HK-2 (cell line): Measurements from ENCODE around the gene GNPNAT1.
"Not testable (repeated sequence)": the region's sequence is repeated elsewhere in the genome, so short reads cannot be mapped to it uniquely, and the experiment has no call there.

ENCODE experiments used
- DNase-seq: peaks from one replicate; pipeline ENCODE4 v3.0.0-alpha.2; 2018; ENCODE audit not compliant: unreplicated experiment

The GNPNAT1 gene

DNA sequence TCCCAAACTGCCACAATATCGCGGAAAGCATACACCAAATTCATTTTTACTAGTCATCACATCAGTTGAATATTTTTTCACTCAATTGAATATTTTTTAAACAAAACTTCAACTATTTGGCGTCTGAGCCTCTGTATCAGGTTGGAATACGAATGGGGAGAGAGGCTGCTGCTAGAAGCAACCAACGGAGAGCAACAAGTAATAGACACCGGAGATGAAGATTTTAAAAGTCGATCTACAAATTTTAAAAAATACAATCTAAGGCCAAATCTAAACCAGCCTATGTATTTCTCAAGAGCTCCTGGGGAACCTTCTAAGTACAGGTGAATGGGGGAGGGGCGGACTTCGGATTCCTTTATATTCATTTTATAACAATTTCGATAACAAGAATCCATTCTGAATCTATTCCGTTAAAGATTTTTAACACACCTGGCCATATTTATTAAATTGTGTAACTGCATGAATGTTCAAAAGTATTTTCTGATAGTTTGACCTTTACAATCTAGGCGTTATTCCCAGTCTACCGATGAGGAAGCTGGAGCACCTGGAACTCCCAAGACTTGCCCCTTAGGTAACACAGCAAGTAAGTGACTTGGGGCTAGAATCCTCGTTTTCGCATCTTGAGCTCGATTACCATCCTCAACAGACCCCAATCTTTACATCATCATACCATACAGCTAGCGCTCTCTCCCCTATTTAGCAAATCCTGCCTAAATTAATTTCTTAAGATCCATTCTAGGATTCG lies 1.2 kb downstream of the GNPNAT1 start:
- DNase-seq = no peak

DNA sequence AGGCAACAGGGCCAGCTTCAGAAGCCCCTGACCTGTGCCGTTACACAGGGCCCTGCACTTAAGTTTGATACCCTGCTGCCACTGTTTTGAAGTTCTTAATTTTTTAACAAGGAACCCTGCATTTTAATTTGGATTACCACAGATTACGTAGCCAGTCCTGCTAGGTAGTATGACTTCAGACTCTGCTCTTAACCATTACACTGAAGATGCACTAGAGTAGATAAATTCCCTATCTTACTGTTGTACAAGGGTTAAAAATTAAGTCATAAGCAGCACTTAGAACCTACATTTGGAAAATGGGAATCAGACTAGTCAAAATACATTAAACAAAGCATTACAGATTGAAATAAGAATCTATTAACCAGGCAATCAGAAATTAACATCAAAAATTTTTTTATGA lies 2.3 kb downstream of the GNPNAT1 start:
- no peak for DNase-seq

DNA sequence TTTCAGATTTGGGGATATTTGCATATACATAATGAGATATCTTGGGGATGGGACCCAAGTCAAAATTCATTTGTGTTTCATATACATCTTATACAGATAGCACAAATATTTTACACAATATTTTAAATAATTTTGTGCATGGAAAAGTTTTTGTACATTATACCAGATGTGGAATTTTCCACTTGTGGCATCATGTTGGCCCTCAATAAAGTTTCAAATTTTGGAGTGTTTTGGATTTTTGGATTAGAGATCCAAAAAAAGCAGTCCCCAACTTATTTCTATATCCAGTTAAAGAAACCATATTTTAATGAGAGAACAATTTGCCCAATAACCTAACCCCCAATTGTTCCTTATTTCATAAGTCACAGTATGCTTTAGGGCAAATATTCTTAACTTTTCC lies 4.5 kb downstream of the GNPNAT1 start:
- no peak for DNase-seq

DNA sequence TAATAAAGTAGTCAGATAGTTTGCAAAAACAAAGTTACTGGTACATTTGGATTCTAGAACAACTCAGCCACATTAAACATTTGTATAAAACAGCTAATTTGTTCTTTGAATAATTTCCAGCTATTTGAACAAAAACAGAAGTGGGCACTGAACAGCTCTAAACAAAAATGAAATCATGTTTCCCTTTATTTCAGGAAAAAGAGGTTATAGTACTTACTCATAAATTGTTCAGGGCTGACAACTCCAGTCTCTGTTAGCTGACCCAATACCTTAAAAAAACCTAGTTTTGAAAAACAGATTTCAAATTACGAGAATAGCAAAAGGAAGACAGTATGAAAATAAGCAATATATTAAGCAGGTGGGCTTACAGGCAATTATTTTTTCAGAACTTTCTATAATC lies 8.2 kb downstream of the GNPNAT1 start:
- DNase-seq = no peak

DNA sequence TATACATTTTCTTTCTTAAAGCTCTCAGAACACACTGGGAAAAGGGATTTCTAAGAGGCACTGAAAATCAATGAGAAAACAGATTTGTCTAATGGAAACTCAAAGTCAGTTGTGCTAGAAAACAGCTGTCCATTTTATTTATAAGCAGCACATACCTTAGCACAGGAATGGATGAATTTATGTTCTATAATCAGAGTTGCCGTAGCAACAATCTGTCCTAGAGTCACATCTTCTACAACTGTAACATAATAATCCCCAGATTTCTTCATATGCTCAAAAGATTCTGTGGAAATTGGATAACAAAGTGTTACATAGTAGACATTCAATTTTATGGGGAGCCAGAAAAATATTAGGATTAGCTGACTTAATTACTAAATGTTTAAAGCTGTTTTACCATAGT lies 9.8 kb downstream of the GNPNAT1 start:
- no peak for DNase-seq

DNA sequence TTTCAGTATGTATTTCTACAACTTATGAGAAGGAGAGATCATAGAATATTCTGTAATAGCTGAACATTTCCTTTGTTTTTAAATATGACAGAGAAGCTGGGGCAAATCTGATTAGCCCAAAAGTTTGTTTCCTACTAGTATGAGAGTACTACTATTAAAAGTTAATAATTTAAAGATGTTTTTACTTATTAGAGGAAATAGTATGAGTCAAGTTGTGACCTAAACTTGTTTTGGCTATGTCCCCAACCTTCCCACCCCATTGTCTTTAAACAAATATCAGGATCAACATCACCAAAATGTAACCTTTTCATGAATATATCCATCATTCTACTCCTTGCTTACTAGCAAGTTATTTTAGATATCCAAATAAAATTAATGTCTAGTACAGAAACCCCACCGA lies 10.5 kb downstream of the GNPNAT1 start:
- DNase-seq = no peak

DNA sequence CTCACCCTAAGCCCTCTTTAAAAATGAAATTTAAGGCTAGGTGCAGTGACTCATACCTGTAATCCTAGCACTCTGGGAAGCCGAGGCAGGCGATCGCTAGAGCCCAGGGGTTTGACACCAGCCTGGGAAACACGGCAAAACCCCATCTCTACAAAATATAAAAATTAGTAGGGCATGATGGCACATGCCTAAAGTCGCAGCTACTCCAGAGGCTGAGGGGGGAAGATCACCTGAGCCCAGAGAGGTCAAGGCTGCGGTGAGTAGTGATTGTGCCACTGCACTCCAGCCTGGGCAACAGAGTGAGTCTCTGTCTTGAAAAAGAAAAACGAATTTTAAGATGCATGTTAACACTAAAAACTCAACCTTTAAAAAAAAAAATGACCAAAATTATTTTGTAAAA lies 12.7 kb downstream of the GNPNAT1 start:
- no peak for DNase-seq

DNA sequence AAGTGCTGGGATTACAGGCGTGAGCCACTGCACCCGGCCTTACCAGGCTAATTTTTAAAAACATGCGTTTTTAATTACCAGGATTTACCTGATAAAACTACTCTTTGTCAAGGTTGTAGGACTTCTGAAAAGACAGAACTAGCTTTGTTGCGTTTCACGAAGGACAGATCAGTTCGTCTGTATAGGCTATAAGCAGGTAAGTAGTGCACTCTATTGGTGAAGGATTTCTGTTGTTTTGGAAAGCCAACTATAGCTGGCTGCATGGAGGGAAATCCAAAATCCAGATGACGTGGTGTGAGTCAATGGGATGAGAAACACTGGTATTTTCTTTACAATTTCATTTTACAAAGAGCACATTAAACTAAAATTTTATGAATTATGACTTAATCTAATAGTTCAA lies 14.6 kb downstream of the GNPNAT1 start:
- no peak for DNase-seq

DNA sequence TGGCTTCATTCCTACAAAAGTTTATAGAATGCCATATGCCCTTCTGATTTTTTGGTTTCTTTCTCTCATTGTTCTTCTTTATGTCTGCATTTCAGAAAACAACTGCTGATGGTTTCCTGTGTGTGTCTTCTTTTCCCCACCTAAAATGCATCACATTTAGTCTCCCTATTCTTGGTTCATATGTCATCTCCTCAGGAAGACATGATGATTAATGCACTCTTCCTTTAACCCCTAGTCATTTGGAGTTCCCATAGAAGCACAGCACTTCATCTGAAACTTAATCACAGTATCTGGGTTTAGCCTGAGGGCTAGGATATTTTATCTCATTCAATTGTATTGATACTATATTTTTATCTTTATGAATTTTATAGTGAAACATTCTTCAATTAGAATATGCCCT lies 21.5 kb downstream of the GNPNAT1 start:
- DNase-seq = no peak

DNA sequence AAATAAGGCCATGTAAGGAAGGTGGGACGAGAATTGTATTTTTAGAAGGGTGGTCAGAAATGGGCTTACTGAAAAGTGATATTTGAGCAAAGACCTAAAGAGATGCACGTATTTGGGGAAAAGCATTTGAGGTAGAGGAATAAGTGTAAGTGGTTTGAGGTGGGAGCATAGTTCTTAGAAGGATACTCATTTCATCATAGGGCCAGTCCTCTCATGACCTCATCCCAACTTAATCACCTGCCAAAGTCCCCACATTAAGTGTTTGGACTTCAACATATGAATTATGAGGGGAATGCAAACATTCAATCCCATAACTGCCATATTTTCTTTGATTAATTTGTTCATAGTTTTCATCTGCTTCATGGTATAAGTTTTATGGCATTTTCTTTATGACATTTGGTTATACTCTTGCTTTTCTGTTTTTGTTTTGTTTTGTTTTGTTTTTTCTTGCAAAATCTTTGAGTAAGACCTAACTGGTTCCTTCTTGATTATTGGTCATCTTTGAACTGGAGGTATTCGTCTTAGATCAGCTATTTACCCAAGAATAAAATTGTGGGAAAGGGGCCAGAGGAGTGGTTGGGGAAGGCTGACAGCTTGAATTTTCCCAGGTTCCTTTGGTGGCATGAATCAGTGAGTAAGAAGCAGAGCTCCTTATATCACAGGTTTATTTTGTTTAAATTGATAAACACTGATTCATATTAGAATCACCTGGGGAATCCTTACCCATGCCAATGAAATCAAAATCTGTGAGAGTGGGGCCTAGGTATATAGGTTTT lies 24.2 kb downstream of the GNPNAT1 start:
- DNase-seq = no peak

DNA sequence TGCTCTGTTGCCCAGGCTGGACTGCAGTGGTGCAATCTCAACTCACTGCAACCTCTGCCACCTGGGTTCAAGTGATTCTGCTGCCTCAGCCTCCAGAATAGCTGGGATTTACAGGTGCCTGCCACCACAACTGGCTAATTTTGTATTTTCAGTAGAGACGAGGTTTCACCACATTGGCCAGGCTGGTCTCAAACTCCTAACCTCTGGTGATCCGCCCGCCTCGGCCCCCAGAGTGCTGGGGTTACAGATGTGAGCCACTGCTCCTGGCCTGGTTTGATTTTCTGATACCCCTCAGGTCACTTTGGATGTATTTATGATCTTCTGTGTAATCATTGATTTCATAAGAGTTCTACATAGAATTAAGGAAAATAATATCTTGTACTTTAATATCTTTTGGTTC lies 28.5 kb downstream of the GNPNAT1 start:
- DNase-seq = not testable (repeated sequence)

DNA sequence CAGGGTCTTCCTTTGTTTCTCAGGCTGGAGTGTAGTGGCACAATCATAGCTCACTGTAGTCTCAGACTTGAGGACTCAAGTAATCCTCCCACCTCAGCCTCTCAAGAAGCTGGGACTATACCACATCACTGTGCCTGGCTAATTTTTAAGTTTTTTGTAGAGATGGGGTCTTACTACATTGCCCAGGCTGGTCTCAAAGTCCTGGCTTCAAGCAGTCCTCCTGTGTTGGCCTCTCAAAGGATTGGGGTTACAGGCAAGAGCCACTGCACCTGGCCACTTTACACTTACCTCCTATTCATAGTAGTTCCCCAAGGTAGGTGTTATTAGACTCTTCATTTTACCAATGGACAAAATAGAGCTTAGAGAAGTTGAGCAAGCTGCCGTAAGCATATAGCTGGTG lies 32.3 kb downstream of the GNPNAT1 start:
- DNase-seq = no peak

DNA sequence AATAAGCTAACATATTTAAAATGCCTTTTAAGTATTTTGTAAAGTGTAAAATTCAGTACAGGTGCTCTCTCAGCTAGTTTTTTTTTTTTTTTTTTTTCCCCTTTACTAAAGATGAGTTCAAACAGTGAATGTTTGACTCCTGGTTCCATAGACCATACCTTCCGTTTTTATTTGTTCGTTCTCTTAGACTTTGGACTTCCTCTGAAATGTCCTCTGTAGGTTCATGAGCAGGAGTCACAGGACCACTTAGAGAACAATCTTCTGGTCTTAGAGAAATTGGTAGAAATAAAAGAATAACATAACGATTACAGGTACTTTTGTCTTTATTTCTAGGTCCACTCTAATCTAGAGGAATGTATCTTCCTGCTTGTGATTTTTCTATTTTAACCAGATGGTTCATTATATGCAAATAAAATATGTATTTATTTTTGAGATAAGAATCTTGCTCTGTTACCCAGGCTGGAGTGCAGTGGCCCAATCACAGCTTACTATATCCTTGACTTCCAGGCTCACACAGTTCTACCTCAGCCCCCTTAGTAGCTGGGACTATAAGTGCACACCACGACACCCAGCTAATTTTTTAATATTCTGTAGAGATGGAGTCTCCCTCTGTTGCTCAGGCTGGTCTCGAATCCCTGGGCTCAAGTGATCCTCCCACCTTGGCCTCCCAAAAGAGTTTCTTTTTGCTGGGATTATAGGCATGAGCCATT lies 35.6 kb downstream of the GNPNAT1 start:
- no peak for DNase-seq

DNA sequence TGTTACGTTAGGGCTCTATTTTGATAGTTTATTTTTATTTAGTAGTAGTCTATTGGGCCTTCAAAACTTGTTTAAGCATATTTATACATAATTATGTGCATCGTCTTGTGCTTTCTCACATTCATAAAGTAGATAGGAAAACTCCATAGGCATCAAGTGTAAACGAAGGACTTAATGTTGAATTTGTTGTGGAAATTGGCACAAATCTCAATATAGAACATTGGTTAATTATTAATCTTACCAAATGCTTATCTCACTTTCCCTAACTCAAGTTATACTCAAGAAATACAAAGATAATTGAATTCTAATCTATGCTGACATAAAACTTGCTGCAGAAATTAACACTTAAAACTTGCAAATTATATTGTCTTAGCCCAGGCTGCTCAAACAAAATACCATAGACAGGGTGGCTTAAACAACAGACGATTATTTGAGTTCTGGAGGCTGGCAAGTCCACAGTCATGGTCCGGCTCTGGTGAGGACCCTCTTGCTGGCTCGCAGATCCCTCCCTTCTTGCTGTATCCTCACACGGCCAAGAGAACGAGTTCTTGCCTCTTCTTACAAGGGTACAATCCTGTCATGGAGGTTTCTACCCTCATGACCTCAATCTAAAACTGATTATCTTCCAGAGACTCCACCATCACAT lies 42.6 kb downstream of the GNPNAT1 start:
- no peak for DNase-seq

DNA sequence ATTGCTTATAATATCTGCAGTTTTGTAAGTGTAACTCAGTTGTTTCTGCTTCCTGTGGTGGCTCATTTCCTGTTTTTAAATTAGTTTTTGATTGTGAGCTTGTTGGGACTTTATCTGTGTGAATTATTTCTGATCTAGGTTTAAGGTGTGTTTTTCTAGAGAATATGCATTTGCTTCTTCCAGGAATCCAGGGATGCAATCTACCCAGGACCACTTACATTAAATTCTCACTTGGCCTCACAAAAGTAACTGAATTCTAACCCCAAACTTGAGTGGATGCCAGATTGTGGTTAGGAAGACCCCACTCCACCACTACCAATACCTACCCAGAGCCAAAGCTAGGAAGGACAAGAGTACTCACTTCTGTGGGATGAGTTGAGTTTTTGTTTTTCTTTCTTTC lies 49.5 kb downstream of the GNPNAT1 start:
- DNase-seq = no peak

DNA sequence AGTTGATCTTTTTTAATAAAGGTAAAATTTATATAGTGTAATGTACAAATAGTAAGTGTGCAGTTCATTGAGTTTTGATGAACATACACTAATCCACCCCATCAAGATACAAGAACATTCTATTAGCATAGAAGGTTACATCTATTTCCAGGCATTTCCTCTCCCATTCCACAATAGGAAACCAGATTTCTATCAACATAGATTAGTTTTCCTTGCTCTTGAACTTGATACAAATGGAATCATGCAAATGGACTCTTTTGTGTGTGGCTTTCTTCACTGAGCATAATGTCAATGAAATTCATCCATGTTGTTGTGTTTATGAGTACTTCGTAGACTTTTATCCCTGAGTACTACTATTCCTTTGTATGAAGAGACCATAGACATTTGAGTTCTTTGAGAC lies 50.7 kb downstream of the GNPNAT1 start:
- DNase-seq = no peak

DNA sequence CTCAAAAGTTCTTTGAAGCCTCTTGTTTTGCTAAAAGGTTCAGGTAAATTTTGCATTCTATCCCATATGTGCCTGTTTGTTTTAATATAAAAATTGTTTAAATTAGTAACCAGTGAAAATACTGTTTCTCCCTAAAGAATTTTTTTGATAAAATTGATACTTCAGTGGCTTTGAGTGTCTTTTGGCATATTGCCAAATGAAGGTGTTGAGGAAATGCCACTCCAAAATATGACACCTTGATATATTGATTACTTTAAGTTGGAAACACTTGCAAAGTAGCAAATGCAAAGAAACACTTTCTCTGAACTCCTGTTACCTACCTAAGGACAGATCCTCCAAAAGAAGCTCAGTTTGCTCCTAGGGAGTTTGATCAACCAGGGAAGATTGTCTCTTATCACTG lies 53.0 kb downstream of the GNPNAT1 start:
- DNase-seq = no peak

DNA sequence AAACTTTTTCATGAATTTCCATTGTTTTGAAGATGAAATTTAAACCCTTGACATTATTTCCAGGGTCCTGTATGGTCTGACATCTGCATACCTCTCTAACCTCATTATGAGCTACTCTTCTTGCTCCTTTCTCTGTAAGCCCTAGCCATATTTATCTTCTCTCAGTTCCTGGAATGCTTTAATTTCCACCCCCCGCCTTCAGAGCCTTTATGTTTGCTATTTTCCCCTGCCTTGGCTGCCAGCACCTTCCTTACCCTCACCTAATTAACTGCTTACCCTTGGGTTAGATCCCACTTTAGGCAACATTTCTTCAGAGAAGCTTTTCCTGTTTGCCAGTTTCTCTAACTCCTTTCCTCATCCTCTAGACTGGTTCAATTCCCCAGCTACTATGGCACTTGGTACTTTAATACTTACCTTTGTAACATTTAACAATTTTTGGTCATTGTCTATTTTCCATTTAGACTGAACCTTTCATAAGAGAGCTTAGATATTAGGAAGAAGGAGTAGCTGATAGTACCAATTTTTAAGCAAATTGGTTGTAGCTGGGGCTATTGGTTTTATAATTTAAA lies 55.4 kb downstream of the GNPNAT1 start:
- no peak for DNase-seq

DNA sequence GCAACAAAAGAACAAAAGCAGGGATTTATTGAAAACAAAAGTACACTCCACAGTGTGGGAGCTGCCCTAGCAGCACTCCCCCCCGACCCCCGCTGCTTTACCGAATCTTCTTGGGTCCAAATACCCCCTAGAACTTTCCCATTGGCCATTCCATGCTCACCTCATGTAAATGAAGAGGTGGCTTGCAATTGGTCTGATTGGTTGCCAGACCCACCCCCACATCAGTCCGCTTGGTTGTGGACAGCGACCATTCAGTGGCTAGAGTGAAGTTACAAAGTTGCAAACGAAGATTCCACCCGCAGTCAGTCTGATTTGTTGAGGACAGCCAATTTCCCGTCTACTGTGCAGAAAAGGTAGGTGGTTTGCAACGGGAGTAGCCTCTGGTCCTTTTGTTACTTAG lies 57.6 kb downstream of the GNPNAT1 start:
- DNase-seq = no peak

DNA sequence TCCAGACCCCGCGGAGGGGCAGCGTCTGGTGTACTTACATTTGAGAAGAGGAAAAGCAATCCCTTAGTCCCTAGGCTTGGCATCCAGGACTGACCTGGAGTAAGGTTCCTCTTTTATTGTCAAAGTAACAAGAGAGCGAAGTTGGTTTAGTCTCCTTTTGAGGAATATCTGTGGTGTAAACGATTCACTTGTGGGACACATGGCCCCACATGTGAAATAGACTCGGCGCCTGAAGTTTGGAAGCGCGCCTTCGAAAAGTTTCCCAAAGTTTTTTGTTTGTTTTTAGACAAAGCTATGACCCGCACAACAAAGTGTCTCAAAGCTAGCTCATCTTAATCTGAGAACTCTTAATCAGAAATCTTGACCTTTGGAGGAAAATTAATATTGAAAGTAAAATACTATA lies 60.7 kb downstream of the GNPNAT1 start:
- no peak for DNase-seq

DNA sequence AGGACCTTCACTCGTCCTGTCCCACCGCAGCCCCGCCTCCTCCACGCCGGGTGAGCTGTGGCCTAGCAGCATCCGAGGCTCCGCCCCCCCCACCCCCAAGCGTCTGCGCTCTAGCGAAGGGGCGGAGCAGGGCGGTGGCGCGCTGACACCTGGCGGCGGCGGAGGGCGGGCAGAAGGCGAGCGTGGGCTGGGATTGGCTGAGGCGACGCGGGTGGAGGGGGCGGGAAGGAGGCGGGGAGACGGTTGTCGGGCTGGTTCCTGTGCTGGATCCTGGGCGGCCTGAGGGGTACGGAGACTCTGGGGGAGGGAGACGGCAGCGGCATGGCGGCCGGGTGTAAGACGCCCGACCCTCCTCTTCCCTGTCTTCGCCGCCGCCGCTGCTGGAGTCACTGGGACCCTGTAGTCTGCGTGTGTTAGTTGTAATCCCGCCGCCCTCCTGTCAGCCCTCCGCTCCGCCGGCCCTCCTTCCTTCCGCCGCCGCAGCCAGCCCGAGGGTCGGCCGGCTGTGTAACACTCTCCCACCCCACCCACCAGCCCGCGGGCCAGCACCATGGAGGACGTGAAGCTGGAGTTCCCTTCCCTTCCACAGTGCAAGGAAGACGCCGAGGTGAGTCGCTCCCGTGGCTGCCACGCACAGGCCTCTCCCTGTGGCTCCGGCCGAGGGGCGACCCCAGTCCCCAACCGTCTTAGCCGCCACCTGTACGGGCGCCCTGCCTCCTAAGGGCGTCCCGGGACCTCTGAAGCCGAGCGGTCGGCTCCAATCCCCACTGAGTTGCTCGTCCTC lies 61.3 kb downstream of the GNPNAT1 start, which contains the start of gene STYX:
TSS of gene STYX (plus strand) at position 242 of the 784 bp plus-strand sequence. CDS start at position 551, 309 bp downstream.
- peak; percentile 99 for DNase-seq
